ENCODE data around the gene NPEPPS.

Gene NPEPPS

GRCh38 chr17:47632991-47633390 is 102.1 kb downstream of the NPEPPS start:
- DNase-seq (ENCODE audit: extremely low spot score), result no peak
- TF ChIP-seq, protein P1, sequence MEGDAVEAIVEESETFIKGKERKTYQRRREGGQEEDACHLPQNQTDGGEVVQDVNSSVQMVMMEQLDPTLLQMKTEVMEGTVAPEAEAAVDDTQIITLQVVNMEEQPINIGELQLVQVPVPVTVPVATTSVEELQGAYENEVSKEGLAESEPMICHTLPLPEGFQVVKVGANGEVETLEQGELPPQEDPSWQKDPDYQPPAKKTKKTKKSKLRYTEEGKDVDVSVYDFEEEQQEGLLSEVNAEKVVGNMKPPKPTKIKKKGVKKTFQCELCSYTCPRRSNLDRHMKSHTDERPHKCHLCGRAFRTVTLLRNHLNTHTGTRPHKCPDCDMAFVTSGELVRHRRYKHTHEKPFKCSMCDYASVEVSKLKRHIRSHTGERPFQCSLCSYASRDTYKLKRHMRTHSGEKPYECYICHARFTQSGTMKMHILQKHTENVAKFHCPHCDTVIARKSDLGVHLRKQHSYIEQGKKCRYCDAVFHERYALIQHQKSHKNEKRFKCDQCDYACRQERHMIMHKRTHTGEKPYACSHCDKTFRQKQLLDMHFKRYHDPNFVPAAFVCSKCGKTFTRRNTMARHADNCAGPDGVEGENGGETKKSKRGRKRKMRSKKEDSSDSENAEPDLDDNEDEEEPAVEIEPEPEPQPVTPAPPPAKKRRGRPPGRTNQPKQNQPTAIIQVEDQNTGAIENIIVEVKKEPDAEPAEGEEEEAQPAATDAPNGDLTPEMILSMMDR (IDR thresholded peaks at IDR 0.05; ENCODE audit: control extremely low read depth, extremely low read depth, low read depth, missing control alignments), result no peak
- POLR2A ChIA-PET, result interaction anchor here (0.6 kb wide), 1 partner anchor 766 kb away, joined by 6 read pairs; no protein-coding TSS in a partner anchor
- CTCF ChIA-PET, result interaction anchor here (0.9 to 4.2 kb wide), 2 partner anchors 12 to 17 kb away, joined by 4 to 18 read pairs; no protein-coding TSS in a partner anchor

GRCh38 chr17:47633996-47634395 is 103.1 kb downstream of the NPEPPS start:
- ChIA-PET POLR2A (no interaction called here), CTCF (interaction anchor here (0.9 to 4.2 kb wide), 4 partner anchors 8 to 18 kb away, joined by 3 to 18 read pairs (median 4); no protein-coding TSS in a partner anchor)
- no peak for DNase-seq (ENCODE audit: extremely low spot score)
- TF ChIP-seq, protein P1 (IDR thresholded peaks at IDR 0.05; ENCODE audit: control extremely low read depth, extremely low read depth, low read depth, missing control alignments), result no peak

- CTCF ChIA-PET, result interaction anchor here (1.1 to 4.2 kb wide), 2 partner anchors 13 to 19 kb away, joined by 3 to 18 read pairs; no protein-coding TSS in a partner anchor
- TF ChIP-seq, protein P1 (IDR thresholded peaks at IDR 0.05; ENCODE audit: control extremely low read depth, extremely low read depth, low read depth, missing control alignments), result no peak
- DNase-seq (ENCODE audit: extremely low spot score), result no peak
- POLR2A ChIA-PET, result interaction anchor here (0.6 kb wide), 1 partner anchor 147 kb away, joined by 3 read pairs; no protein-coding TSS in a partner anchor
Measured at GRCh38 chr17:47634870-47635269, 104.0 kb downstream of the NPEPPS start.

DNA sequence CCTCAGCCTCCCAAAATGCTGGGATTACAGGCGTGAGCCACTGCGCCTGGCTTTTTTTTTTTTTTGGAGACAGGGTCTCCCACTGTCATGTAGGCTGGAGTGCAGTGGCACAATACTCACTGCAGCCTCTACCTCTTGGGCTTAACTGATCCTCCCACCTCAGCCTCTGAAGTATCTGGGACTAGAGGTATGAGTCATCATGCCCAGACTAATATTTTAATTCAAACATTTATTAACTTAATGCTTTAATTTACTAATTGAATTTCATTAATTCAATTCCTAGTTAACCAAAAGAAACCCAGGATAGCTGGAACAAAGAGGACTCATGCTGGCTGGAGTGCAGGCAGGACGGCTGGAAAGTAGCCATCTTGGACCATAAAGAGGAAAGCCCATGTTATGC is 104.8 kb downstream of the NPEPPS start:
- DNase-seq (ENCODE audit: extremely low spot score), result no peak
- POLR2A ChIA-PET, result no interaction called here
- CTCF ChIA-PET, result interaction anchor here (1.1 to 4.2 kb wide), 2 partner anchors 9 to 20 kb away, joined by 3 to 18 read pairs; no protein-coding TSS in a partner anchor
- TF ChIP-seq, protein P1 (IDR thresholded peaks at IDR 0.05; ENCODE audit: control extremely low read depth, extremely low read depth, low read depth, missing control alignments), result no peak

GRCh38 chr17:47636273-47637030 is 105.5 kb downstream of the NPEPPS start:
- TF ChIP-seq, protein P1 (IDR thresholded peaks at IDR 0.05; ENCODE audit: control extremely low read depth, extremely low read depth, low read depth, missing control alignments), result no peak
- ChIA-PET CTCF (interaction anchor here (0.8 to 4.2 kb wide), 3 partner anchors 10 to 21 kb away, joined by 3 to 18 read pairs (median 3); no protein-coding TSS in a partner anchor), POLR2A (no interaction called here)
- no peak for DNase-seq (ENCODE audit: extremely low spot score)

GRCh38 chr17:47638903-47639302 is 108.0 kb downstream of the NPEPPS start:
- TF ChIP-seq, protein P1 (IDR thresholded peaks at IDR 0.05; ENCODE audit: control extremely low read depth, extremely low read depth, low read depth, missing control alignments), result no peak
- CTCF ChIA-PET, result no interaction called here
- POLR2A ChIA-PET, result no interaction called here
- no peak for DNase-seq (ENCODE audit: extremely low spot score)
